Pancreas (tissue), 10 donors: ENCODE data around the gene SMARCD1. TPM values are rescaled to one million over a fixed set of nuclear protein-coding genes. Genes with fewer than 3 reads are reported as not detected.

ENCODE experiments used
- ATAC-seq, 4 donors: fragments of 200-7000 bp; cut with Tn5 transposase; one replicate each; pipeline versions ENCODE4 v1.8.0 to v1.9.1; 2020; ENCODE audit warnings: mild to moderate bottlenecking in 4 of 4, moderate library complexity in 4 of 4
- DNase-seq, 6 donors: peaks; one replicate each; pipeline ENCODE4 v3.0.0-alpha.2; 2020
- FAIRE-seq: peaks from 2 replicates; lab custom pipeline; 2012; peaks lifted over from hg19 to GRCh38; lab: Jason Lieb, UNC
- H3K27ac ChIP-seq, 4 donors: fragments of 200-600 bp; sonication (generic); 1 replicate in 3 of 4; 2 replicates in 1 of 4; pipeline versions ENCODE4 v1.5.0 to v1.8.0; 2020
- H3K27me3 ChIP-seq, 4 donors: fragments of 200-600 bp; one replicate each; pipeline ENCODE4 v1.8.0; 2021
- H3K36me3 ChIP-seq, 3 donors: fragments of 200-600 bp; sonication (generic) in 1 of 3; one replicate each; pipeline versions ENCODE4 v1.5.0 to v1.8.0; 2020 to 2021
- H3K4me1 ChIP-seq, 3 donors: fragments of 200-600 bp; one replicate each; pipeline ENCODE4 v1.8.0; 2021
- H3K4me3 ChIP-seq, 4 donors: fragments of 200-600 bp; sonication (generic) in 2 of 4; one replicate each; pipeline versions ENCODE4 v1.5.0 to v1.8.0; 2020 to 2021
- H3K9me3 ChIP-seq, 4 donors: fragments of 200-600 bp; one replicate each; pipeline ENCODE4 v1.8.0; 2021
- CTCF ChIP-seq, 4 donors: fragments of 200-600 bp; sonication (generic) in 3 of 4; IDR thresholded peaks; one replicate each; pipeline versions ENCODE4 v1.5.0 to v1.8.0; 2021; ENCODE audit warnings: antibody characterized with exemption in 4 of 4
- WGBS, 2 donors: extraction: QIAGEN DNeasy Blood & Tissue Kit; methylation state at CpG; one replicate each; pipeline ENCODE4 v1.1.7; 2013; 5-methylcytosine and 5-hydroxymethylcytosine counted together
- intact Hi-C, 3 donors: fragments of 100-400 bp; cut with DNase I; formaldehyde crosslinking; loops; one replicate each; pipeline versions ENCODE4 v1.11.1 to v1.14.2; 2022
- polyA plus RNA-seq, 2 donors: library from polyadenylated mRNA; stranded (reverse); fragments of 200-250 nt; gene quantifications; one replicate each; pipeline ENCODE4 v1.2.3, GENCODE V29; 2013
- total RNA-seq, 6 donors: library from RNA; stranded (reverse); fragmentation: NEBNext Ultra II Directional in 4 of 6; extraction: Animal tissue kit (Norgen Biotek cat#: 25700) in 4 of 6; gene quantifications; one replicate each; pipeline versions ENCODE4 v1.2.1 to v1.2.4, GENCODE V29; 2021 to 2023
- donor health status: healthy with polysubstance abuse.
- donor health status: DM: no; HTN: no; CAD: no; lungs with moderate emphysema.
- donor health status: DM: no; HTN: no; CAD: no.
- donor health status: control.
- donor health status: control.
- donor health status: Bipolar disorder and iron deficiency.
- donor health status: DM: yes; HTN: yes; CAD: no.
- donor health status: DM: no; HTN: no; CAD: no.
- donor health status: DM: no; HTN: no; CAD: no.
- donor health status: DM: yes; HTN: yes; CAD: no.

SMARCD1 gene
- total and polyA plus RNA-seq, 8 donors = 12.5 to 22.8 (median 15.4) TPM

GRCh38 chr12:50102646-50103309 is 17.6 kb downstream of the SMARCD1 start:
- no peaks in the 10 kb centered on the region for H3K9me3 ChIP-seq
- intact Hi-C loops = no loop called here
- H3K4me3 ChIP-seq = no peak overlapping the region
- H3K27me3 ChIP-seq = no peaks in the 10 kb centered on the region
- no peak overlapping the region for H3K27ac ChIP-seq
- FAIRE-seq (no peak), DNase-seq (no peak), ATAC-seq (peak in 2 of 4 donors; percentile 19 to 22)
- peaks cover 5 to 10% (median 6%) of the 10 kb centered on the region in 3 donors for H3K4me1 ChIP-seq
- no peak for TF ChIP-seq CTCF (IDR thresholded peaks at IDR 0.05)
- peaks cover 0 to 20% (median 15%) of the 10 kb centered on the region in 3 donors for H3K36me3 ChIP-seq
- WGBS, 2 donors = 76 to 77% methylated on average over 8 of the region's 8 CpGs

- DNase-seq (no peak), FAIRE-seq (no peak), ATAC-seq (peak in 1 of 4 donors; percentile 2)
- Histone ChIP-seq H3K9me3 (no peaks in the 10 kb centered on the region), H3K36me3 (peaks cover 0 to 15% (median 10%) of the 10 kb centered on the region in 3 donors), H3K27ac (peak overlapping the region in 2 of 4 donors; percentile 23 to 24), H3K4me3 (no peak overlapping the region), H3K4me1 (peaks cover 5 to 10% (median 6%) of the 10 kb centered on the region in 3 donors), H3K27me3 (no peaks in the 10 kb centered on the region)
- intact Hi-C loops = no loop called here
- WGBS, 2 donors = 83 to 92% methylated on average over 2 of the region's 2 CpGs
- TF ChIP-seq CTCF (IDR thresholded peaks at IDR 0.05) = no peak
These were observed 18.2 kb downstream of the SMARCD1 start for GRCh38 chr12:50103351-50103750.

- H3K27me3 ChIP-seq = no peaks in the 10 kb centered on the region
- TF ChIP-seq CTCF (IDR thresholded peaks at IDR 0.05) = no peak
- ATAC-seq (peak; percentile 95 to 99 (median 96)), DNase-seq (peak; percentile 81 to 93 (median 86)), FAIRE-seq (no peak)
- peaks cover 0 to 10% (median 5%) of the 10 kb centered on the region in 3 donors for H3K36me3 ChIP-seq
- 5 to 8% methylated on average over 13 of the region's 13 CpGs for WGBS, 2 donors
- H3K27ac ChIP-seq = peak within 1 kb of the TSS in 2 of 4 donors; percentile 23 to 24
- peak within 1 kb of the TSS in 2 of 4 donors; percentile 11 to 20 for H3K4me3 ChIP-seq
- intact Hi-C loops = no loop called here
- H3K9me3 ChIP-seq = no peaks in the 10 kb centered on the region
- H3K4me1 ChIP-seq = peaks cover 5 to 10% (median 6%) of the 10 kb centered on the region in 3 donors
These were observed 18.7 kb downstream of the SMARCD1 start, which contains the start of gene GPD1 for GRCh38 chr12:50103767-50104321. GPD1 (plus strand) TSS chr12:50104008; CDS start chr12:50104051, 43 bp downstream.

DNA sequence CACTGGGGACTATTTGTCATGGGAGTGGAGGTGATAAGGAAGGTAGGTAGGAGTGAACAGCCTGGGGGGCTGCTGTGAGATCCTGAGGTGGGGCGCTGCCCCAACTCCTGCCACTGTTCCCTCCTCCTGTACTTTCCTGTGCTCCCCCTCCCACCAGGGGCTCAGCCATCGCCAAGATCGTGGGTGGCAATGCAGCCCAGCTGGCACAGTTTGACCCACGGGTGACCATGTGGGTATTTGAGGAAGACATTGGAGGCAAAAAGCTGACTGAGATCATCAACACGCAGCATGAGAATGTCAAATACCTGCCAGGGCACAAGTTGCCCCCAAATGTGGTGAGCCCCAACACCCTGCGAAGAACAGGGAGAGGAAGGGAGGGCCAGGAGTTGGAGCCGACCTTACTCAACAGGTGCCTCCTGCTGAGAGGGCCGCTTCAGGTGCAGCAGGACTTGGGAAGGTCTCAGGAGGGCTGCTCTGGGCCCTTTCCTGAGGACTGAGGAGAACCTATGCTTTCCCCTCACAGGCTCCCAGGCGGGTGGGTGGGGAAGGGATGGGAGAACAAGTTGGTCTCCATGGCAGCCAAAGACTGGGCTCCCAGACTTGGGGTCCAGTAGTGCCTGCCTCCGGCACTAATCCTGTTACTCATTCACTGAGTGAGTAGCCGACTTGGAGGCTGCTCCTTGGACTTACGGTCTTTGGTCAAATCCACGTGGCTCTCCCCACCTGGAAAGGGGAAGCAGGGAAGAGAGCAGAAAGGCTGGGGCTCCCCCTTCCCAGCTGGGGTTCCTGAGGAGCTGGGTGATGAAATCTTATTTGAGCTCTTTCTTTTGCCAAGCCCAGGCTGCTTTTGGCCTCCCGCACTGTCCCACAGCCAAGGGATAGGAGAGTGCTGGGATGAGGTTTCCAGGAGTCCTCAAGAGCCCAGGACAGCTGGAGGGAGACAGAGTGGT is 19.6 kb downstream of the SMARCD1 start:
- intact Hi-C loops = no loop called here
- H3K27ac ChIP-seq = no peak overlapping the region
- WGBS, 2 donors = 77 to 78% methylated on average over 14 of the region's 14 CpGs

More for the DNA sequence above, 19.6 kb downstream of the SMARCD1 start:
- H3K9me3 ChIP-seq = no peaks in the 10 kb centered on the region
- no peaks in the 10 kb centered on the region for H3K27me3 ChIP-seq
- no peak for TF ChIP-seq CTCF (IDR thresholded peaks at IDR 0.05)
- H3K4me3 ChIP-seq = no peak overlapping the region
- no peak for FAIRE-seq
- no peak for ATAC-seq
- DNase-seq = no peak
- H3K4me1 ChIP-seq = peaks cover 6 to 10% (median 7%) of the 10 kb centered on the region in 3 donors
- peaks cover 0 to 1% (median 0%) of the 10 kb centered on the region in 3 donors for H3K36me3 ChIP-seq
